ENCODE data around the gene ARID2.

Gene ARID2

GRCh38 chr12:45712319-45712718, 17.2 kb upstream of the ARID2 start:
- Mint-ChIP-seq H3K4me1 (peaks cover 4% of the 10 kb centered on the region), H3K36me3 (ENCODE audit: low read depth) (no peaks in the 10 kb centered on the region), H3K27me3 (ENCODE audit: low read depth) (no peaks in the 10 kb centered on the region), H3K4me3 (no peak overlapping the region), H3K9me3 (no peaks in the 10 kb centered on the region), H3K27ac (no peak overlapping the region)
- TF ChIP-seq CTCF (IDR thresholded peaks at IDR 0.05; ENCODE audit: unreplicated experiment in 3 of 3) = no peak

- Mint-ChIP-seq H3K9me3 (no peaks in the 10 kb centered on the region), H3K36me3 (ENCODE audit: low read depth) (no peaks in the 10 kb centered on the region), H3K27me3 (ENCODE audit: low read depth) (no peaks in the 10 kb centered on the region), H3K4me1 (peaks cover 4% of the 10 kb centered on the region), H3K4me3 (no peak overlapping the region), H3K27ac (no peak overlapping the region)
- no peak for TF ChIP-seq CTCF (IDR thresholded peaks at IDR 0.05; ENCODE audit: unreplicated experiment in 3 of 3)
These were observed 16.4 kb upstream of the ARID2 start for GRCh38 chr12:45713078-45713477.

GRCh38 chr12:45718306-45718705, 11.2 kb upstream of the ARID2 start:
- no peaks in the 10 kb centered on the region for H3K9me3 Mint-ChIP-seq
- no peak overlapping the region for H3K4me3 Mint-ChIP-seq
- H3K27me3 Mint-ChIP-seq (ENCODE audit: low read depth) = no peaks in the 10 kb centered on the region
- no peak overlapping the region for H3K27ac Mint-ChIP-seq
- H3K4me1 Mint-ChIP-seq = peaks cover 23% of the 10 kb centered on the region
- no peak for TF ChIP-seq CTCF (IDR thresholded peaks at IDR 0.05; ENCODE audit: unreplicated experiment in 3 of 3)
- peaks cover 4% of the 10 kb centered on the region for H3K36me3 Mint-ChIP-seq (ENCODE audit: low read depth)

- no peak overlapping the region for H3K4me3 Mint-ChIP-seq
- no peak for TF ChIP-seq CTCF (IDR thresholded peaks at IDR 0.05; ENCODE audit: unreplicated experiment in 3 of 3)
- no peaks in the 10 kb centered on the region for H3K27me3 Mint-ChIP-seq (ENCODE audit: low read depth)
These were observed 9.4 kb upstream of the ARID2 start for GRCh38 chr12:45720069-45720468.

GRCh38 chr12:45721369-45721768, 8.1 kb upstream of the ARID2 start:
- no peaks in the 10 kb centered on the region for H3K9me3 Mint-ChIP-seq
- peaks cover 4% of the 10 kb centered on the region for H3K36me3 Mint-ChIP-seq (ENCODE audit: low read depth)
- H3K4me3 Mint-ChIP-seq = peak overlapping the region in 1 of 3 experiments; percentile 17
- peak overlapping the region in 1 of 3 experiments; percentile 2 for H3K27ac Mint-ChIP-seq
- TF ChIP-seq CTCF (IDR thresholded peaks at IDR 0.05; ENCODE audit: unreplicated experiment in 3 of 3) = no peak
- H3K4me1 Mint-ChIP-seq = peaks cover 28% of the 10 kb centered on the region
- no peaks in the 10 kb centered on the region for H3K27me3 Mint-ChIP-seq (ENCODE audit: low read depth)

More at GRCh38 chr12:45720069-45720468, 9.4 kb upstream of the ARID2 start:
- peaks cover 26% of the 10 kb centered on the region for H3K4me1 Mint-ChIP-seq
- H3K27ac Mint-ChIP-seq = no peak overlapping the region
- no peaks in the 10 kb centered on the region for H3K9me3 Mint-ChIP-seq
- H3K36me3 Mint-ChIP-seq (ENCODE audit: low read depth) = peaks cover 4% of the 10 kb centered on the region

GRCh38 chr12:45721954-45722353, 7.6 kb upstream of the ARID2 start:
- no peak for TF ChIP-seq CTCF (IDR thresholded peaks at IDR 0.05; ENCODE audit: unreplicated experiment in 3 of 3)
- H3K27ac Mint-ChIP-seq = peak overlapping the region in 1 of 3 experiments; percentile 2
- H3K4me1 Mint-ChIP-seq = peaks cover 28% of the 10 kb centered on the region
- H3K9me3 Mint-ChIP-seq = no peaks in the 10 kb centered on the region
- H3K4me3 Mint-ChIP-seq = peak overlapping the region in 1 of 3 experiments; percentile 17
- no peaks in the 10 kb centered on the region for H3K27me3 Mint-ChIP-seq (ENCODE audit: low read depth)
- peaks cover 4% of the 10 kb centered on the region for H3K36me3 Mint-ChIP-seq (ENCODE audit: low read depth)

Data from nephron (organoid).